Stimulated activated CD4-positive, alpha-beta T cell treated with anti-CD3 and anti-CD28 coated beads, Interleukin-2, amount 100 ng/mL, for 24 hours (primary cell): ENCODE measurements around the gene FRMD5.
"Not testable (repeated sequence)": the region's sequence is repeated elsewhere in the genome, so short reads cannot be mapped to it uniquely, and the experiment has no call there.

Source experiments
- DNase-seq, 2 donors: peaks; one replicate each; pipeline ENCODE4 v3.0.0-alpha.2; 2020

The FRMD5 gene

GRCh38 chr15:44087578-44088465 lies 107.2 kb downstream of the FRMD5 start:
- no peak for DNase-seq

- no peak for DNase-seq
Measured at GRCh38 chr15:44084770-44085169, 110.3 kb downstream of the FRMD5 start.

GRCh38 chr15:44084171-44084570 lies 110.9 kb downstream of the FRMD5 start:
- DNase-seq: no peak

- DNase-seq: no peak
Measured at GRCh38 chr15:44082558-44083157, 112.4 kb downstream of the FRMD5 start.

- DNase-seq: no peak
Measured at GRCh38 chr15:44081026-44082013, 113.8 kb downstream of the FRMD5 start.

GRCh38 chr15:44075535-44075934 lies 119.5 kb downstream of the FRMD5 start:
- no peak for DNase-seq

GRCh38 chr15:44069489-44069888 lies 125.6 kb downstream of the FRMD5 start:
- DNase-seq: no peak

GRCh38 chr15:44068347-44068746 lies 126.7 kb downstream of the FRMD5 start:
- DNase-seq: no peak

- DNase-seq: peak; percentile 63 to 69
Measured at GRCh38 chr15:44066211-44066827, 128.8 kb downstream of the FRMD5 start.

GRCh38 chr15:44064706-44065105 lies 130.4 kb downstream of the FRMD5 start:
- no peak for DNase-seq

- no peak for DNase-seq
Measured at GRCh38 chr15:44058126-44058525, 136.9 kb downstream of the FRMD5 start.

- DNase-seq: no peak
Measured at GRCh38 chr15:44045661-44046060, 149.4 kb downstream of the FRMD5 start.

- DNase-seq: no peak
Measured at GRCh38 chr15:44045217-44045616, 149.9 kb downstream of the FRMD5 start.

- no peak for DNase-seq
Measured at GRCh38 chr15:44038755-44039191, 156.3 kb downstream of the FRMD5 start.

- DNase-seq: no peak
Measured at GRCh38 chr15:44035781-44036699, 159.0 kb downstream of the FRMD5 start.

- DNase-seq: no peak
Measured at GRCh38 chr15:44034933-44035624, 160.0 kb downstream of the FRMD5 start.

GRCh38 chr15:44034334-44034733 lies 160.7 kb downstream of the FRMD5 start:
- DNase-seq: no peak

- no peak for DNase-seq
Measured at GRCh38 chr15:44033894-44034293, 161.2 kb downstream of the FRMD5 start.

- DNase-seq: not testable (repeated sequence)
Measured at GRCh38 chr15:44032820-44033219, 162.3 kb downstream of the FRMD5 start.

GRCh38 chr15:44029940-44030568 lies 165.0 kb downstream of the FRMD5 start:
- no peak for DNase-seq
